HL-60 (cell line): Measurements from ENCODE around the gene FAU.

ENCODE experiments used
- DNase-seq, 2 experiments: peaks; one replicate each; pipeline ENCODE4 v3.0.0-alpha.2; 2010 to 2020; ENCODE audit warnings: low read depth in 1 of 2, low spot score in 1 of 2
- H3K27ac ChIP-seq: fragments of 250-450 bp; sonication (Bioruptor Pico); replicated peaks from 2 replicates; pipeline ENCODE4 v1.5.1; 2020; ENCODE audit warnings: mild to moderate bottlenecking, moderate library complexity
- H3K27me3 ChIP-seq: fragments of 250-450 bp; sonication (Bioruptor Pico); 2 replicates; pipeline ENCODE4 v1.5.1; 2021; ENCODE audit warnings: mild to moderate bottlenecking, moderate library complexity; ENCODE audit not compliant: insufficient read depth, poor library complexity, severe bottlenecking
- H3K4me3 ChIP-seq: replicated peaks from 2 replicates; pipeline ENCODE4 v1.5.1; 2011; ENCODE audit warnings: mild to moderate bottlenecking, control low read depth, low read length; ENCODE audit not compliant: insufficient read depth
- CTCF ChIP-seq: IDR thresholded peaks from one replicate; pipeline ENCODE4 v1.5.1; 2011; ENCODE audit warnings: low read length, control low read depth, inconsistent platforms; ENCODE audit not compliant: insufficient read depth
- GABPA ChIP-seq: IDR thresholded peaks from 2 replicates; pipeline ENCODE4 v1.6.1; 2012; ENCODE audit warnings: low read depth
- POLR2AphosphoS5 ChIP-seq: IDR thresholded peaks from 2 replicates; pipeline ENCODE4 v1.6.1; 2012; ENCODE audit warnings: low read depth
- REST ChIP-seq: IDR thresholded peaks from 2 replicates; pipeline ENCODE4 v1.6.1; 2012; ENCODE audit warnings: low read depth; ENCODE audit not compliant: insufficient replicate concordance
- SPI1 ChIP-seq: IDR thresholded peaks from 2 replicates; pipeline ENCODE4 v1.6.1; 2012; ENCODE audit warnings: low read depth, mild to moderate bottlenecking, borderline replicate concordance

The FAU gene

DNA sequence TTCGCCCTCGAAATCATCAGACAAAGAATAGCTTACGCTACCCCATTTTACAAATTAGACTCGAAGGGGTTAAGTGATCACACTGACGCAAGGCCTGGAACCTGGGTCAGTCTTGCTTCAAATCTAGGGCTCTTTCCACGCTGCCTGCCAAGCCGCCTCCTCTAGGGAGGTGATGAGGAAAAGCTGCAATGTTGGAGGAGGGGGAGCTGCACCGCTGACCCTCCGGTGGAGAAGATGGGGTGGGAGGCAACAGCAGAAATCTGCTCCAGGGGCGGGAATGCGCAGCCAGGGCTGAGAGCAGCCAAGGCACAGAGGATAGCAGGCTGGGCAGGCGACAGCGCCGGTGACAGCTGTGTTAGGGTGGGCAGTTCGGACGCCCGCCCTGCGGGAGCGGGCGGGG lies 11.8 kb upstream of the FAU start:
- no peak for TF ChIP-seq GABPA
- no peak for TF ChIP-seq CTCF
- no peak for TF ChIP-seq SPI1
- TF ChIP-seq REST = no peak
- no peak for TF ChIP-seq POLR2AphosphoS5
- H3K27ac ChIP-seq = peak overlapping the region; percentile 99
- peak overlapping the region; percentile 97 for H3K4me3 ChIP-seq
- no peak for DNase-seq
- no peaks in the 10 kb centered on the region for H3K27me3 ChIP-seq

GRCh38 chr11:65132988-65133700 lies 11.2 kb upstream of the FAU start:
- TF ChIP-seq CTCF (no peak), GABPA (no peak), REST (no peak), SPI1 (peak; percentile 76), POLR2AphosphoS5 (no peak; the same call in 1 of the 2 replicates)
- H3K4me3 ChIP-seq = peak overlapping the region; percentile 97
- peak; percentile 83 to 91 for DNase-seq
- H3K27me3 ChIP-seq = no peaks in the 10 kb centered on the region
- peak overlapping the region; percentile 99 for H3K27ac ChIP-seq

DNA sequence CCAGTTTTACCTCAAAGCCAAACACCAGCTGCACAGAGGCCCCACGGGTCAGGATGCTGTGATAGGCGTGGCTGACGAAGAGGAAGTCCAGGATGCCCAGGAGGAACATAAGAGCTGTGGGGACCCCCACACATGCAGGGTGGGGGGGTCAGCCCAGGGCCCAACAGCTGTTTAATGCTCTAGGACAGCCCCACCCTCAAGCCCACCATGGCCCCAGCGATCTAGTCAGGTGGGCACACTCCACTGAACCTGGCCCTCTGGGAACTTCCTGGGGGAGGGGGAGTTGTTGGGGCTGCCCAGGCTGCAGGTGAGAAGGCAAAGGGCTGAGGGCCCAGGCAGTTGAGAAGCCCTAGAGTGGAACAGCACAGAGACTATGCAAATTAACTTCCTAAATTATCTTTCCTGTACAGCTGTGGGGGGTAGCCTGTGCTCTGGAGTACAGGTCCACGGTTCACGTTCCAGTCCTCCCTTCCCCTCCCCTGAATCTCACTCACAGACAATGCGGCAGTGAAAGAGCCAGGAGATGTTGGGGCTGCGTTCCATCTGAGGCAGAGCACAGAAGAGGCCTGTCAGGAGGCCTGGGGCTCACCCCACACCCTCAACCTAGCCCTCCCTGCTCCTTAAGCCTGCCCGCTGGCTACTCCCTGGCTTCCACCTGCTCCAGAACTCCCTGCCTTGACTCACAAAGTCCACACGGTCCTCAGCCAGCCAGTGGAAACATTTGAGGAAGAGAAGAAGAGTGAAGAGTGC lies 10.5 kb upstream of the FAU start:
- Histone ChIP-seq H3K4me3 (no peak overlapping the region), H3K27me3 (no peaks in the 10 kb centered on the region), H3K27ac (peak overlapping the region; percentile 23; the same call in 1 of the 2 replicates)
- no peak for DNase-seq
- TF ChIP-seq POLR2AphosphoS5 = no peak
- TF ChIP-seq SPI1 = 0 out of 2 replicates have a peak, but pooled peaks have one; percentile 2

DNA sequence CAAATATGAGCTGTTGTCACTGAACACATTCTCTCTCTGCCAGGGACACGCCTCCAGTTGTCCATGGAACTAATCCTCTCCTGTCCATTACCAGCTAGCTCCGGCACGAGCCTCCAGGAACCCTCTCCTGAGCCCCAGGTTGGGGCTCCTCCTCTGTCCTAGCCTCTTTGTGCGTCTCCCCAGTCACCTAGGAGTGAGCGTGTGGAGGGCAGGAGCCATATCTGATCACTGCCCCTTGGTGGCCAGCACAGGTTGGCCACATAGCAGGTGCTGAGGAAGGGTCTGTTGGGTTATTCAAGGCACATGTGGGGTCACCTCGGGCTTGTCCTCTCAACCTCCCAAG lies 9.9 kb upstream of the FAU start:
- no peak overlapping the region for H3K27ac ChIP-seq
- no peak for DNase-seq
- no peak overlapping the region for H3K4me3 ChIP-seq
- no peak for TF ChIP-seq REST
- no peak for TF ChIP-seq CTCF
- TF ChIP-seq GABPA = no peak
- no peak for TF ChIP-seq SPI1
- H3K27me3 ChIP-seq = no peaks in the 10 kb centered on the region
